NK-92 (cell line): ENCODE results near the gene P2RY8.
"Not testable (repeated sequence)": the region's sequence is repeated elsewhere in the genome, so short reads cannot be mapped to it uniquely, and the experiment has no call there.

ENCODE experiments used
- DNase-seq: peaks from one replicate; lab custom pipeline; 2025; ENCODE audit not compliant: unreplicated experiment; lab: John Stamatoyannopoulos, UW

The P2RY8 gene

GRCh38 chrX:1446984-1447968, 89.7 kb downstream of the P2RY8 start:
- not testable (repeated sequence) for DNase-seq

- no peak for DNase-seq
Observed at GRCh38 chrX:1444561-1445500, 92.2 kb downstream of the P2RY8 start.

- no peak for DNase-seq
Observed at GRCh38 chrX:1443496-1444075, 93.4 kb downstream of the P2RY8 start.

- DNase-seq = no peak
Observed at GRCh38 chrX:1442724-1443367, 94.1 kb downstream of the P2RY8 start.

GRCh38 chrX:1442016-1442665, 94.8 kb downstream of the P2RY8 start:
- DNase-seq = no peak

GRCh38 chrX:1440506-1440905, 96.5 kb downstream of the P2RY8 start:
- DNase-seq = no peak

- no peak for DNase-seq
Observed at GRCh38 chrX:1435241-1435895, 101.6 kb downstream of the P2RY8 start.

- DNase-seq = no peak
Observed at GRCh38 chrX:1434871-1435240, 102.1 kb downstream of the P2RY8 start.

- no peak for DNase-seq
Observed at GRCh38 chrX:1433646-1434357, 103.2 kb downstream of the P2RY8 start.

GRCh38 chrX:1430451-1430850, 106.5 kb downstream of the P2RY8 start:
- no peak for DNase-seq

GRCh38 chrX:1427756-1428155, 109.2 kb downstream of the P2RY8 start:
- no peak for DNase-seq

- not testable (repeated sequence) for DNase-seq
Observed at GRCh38 chrX:1426321-1426720, 110.7 kb downstream of the P2RY8 start.

- DNase-seq = no peak
Observed at GRCh38 chrX:1425381-1425780, 111.6 kb downstream of the P2RY8 start.

- no peak for DNase-seq
Observed at GRCh38 chrX:1424147-1424851, 112.7 kb downstream of the P2RY8 start.

- no peak for DNase-seq
Observed at GRCh38 chrX:1423215-1423614, 113.8 kb downstream of the P2RY8 start.

- DNase-seq = no peak
Observed at GRCh38 chrX:1422135-1422465, 114.9 kb downstream of the P2RY8 start.

GRCh38 chrX:1421433-1422134, 115.4 kb downstream of the P2RY8 start:
- DNase-seq = no peak

GRCh38 chrX:1420371-1420770, 116.6 kb downstream of the P2RY8 start:
- DNase-seq = no peak
